RCC 7860 (cell line): ENCODE results near the gene MEGF11.

Experiments used
- DNase-seq: peaks from one replicate; pipeline ENCODE4 v3.0.0-alpha.2; 2015; ENCODE audit warnings: low spot score
- FAIRE-seq: peaks from 2 replicates; lab custom pipeline; 2012; peaks lifted over from hg19 to GRCh38; lab: Jason Lieb, UNC

Gene MEGF11

GRCh38 chr15:66039117-66039871 lies 214.3 kb downstream of the MEGF11 start:
- FAIRE-seq (no peak), DNase-seq (no peak)

- no peak for DNase-seq
- FAIRE-seq: no peak
These were observed 215.0 kb downstream of the MEGF11 start for GRCh38 chr15:66038387-66039116.

GRCh38 chr15:66036859-66037258 lies 216.7 kb downstream of the MEGF11 start:
- FAIRE-seq (no peak), DNase-seq (no peak)

- FAIRE-seq (no peak), DNase-seq (no peak)
These were observed 217.6 kb downstream of the MEGF11 start for GRCh38 chr15:66035901-66036300.

- FAIRE-seq (no peak), DNase-seq (no peak)
These were observed 220.4 kb downstream of the MEGF11 start for GRCh38 chr15:66033143-66033542.

- DNase-seq (no peak), FAIRE-seq (no peak)
These were observed 221.5 kb downstream of the MEGF11 start for GRCh38 chr15:66032006-66032405.

GRCh38 chr15:66030650-66031049 lies 222.9 kb downstream of the MEGF11 start:
- no peak for FAIRE-seq

GRCh38 chr15:66029650-66030049 lies 223.9 kb downstream of the MEGF11 start:
- DNase-seq: no peak
- no peak for FAIRE-seq

More at GRCh38 chr15:66030650-66031049, 222.9 kb downstream of the MEGF11 start:
- DNase-seq: no peak

GRCh38 chr15:66027268-66027805 lies 226.2 kb downstream of the MEGF11 start:
- DNase-seq (peak; percentile 50), FAIRE-seq (no peak)

- DNase-seq: no peak
- FAIRE-seq: no peak
These were observed 227.6 kb downstream of the MEGF11 start for GRCh38 chr15:66025972-66026371.

- FAIRE-seq (no peak), DNase-seq (no peak)
These were observed 228.5 kb downstream of the MEGF11 start for GRCh38 chr15:66025015-66025452.

- DNase-seq (no peak), FAIRE-seq (no peak)
These were observed 229.4 kb downstream of the MEGF11 start for GRCh38 chr15:66024116-66024515.

GRCh38 chr15:66023311-66023972 lies 230.1 kb downstream of the MEGF11 start:
- no peak for DNase-seq
- FAIRE-seq: no peak

GRCh38 chr15:66022163-66022525 lies 231.4 kb downstream of the MEGF11 start:
- DNase-seq (no peak), FAIRE-seq (no peak)

- DNase-seq (no peak), FAIRE-seq (no peak)
These were observed 231.9 kb downstream of the MEGF11 start for GRCh38 chr15:66021496-66022162.

GRCh38 chr15:66019826-66020398 lies 233.6 kb downstream of the MEGF11 start:
- FAIRE-seq (no peak), DNase-seq (no peak)

GRCh38 chr15:66019368-66019767 lies 234.2 kb downstream of the MEGF11 start:
- FAIRE-seq: no peak
- no peak for DNase-seq

GRCh38 chr15:66018488-66018797 lies 235.1 kb downstream of the MEGF11 start:
- DNase-seq: no peak
- no peak for FAIRE-seq

- DNase-seq: no peak
- no peak for FAIRE-seq
These were observed 235.6 kb downstream of the MEGF11 start for GRCh38 chr15:66017792-66018487.

- DNase-seq: no peak
- FAIRE-seq: no peak
These were observed 236.6 kb downstream of the MEGF11 start for GRCh38 chr15:66017000-66017399.
